ENCODE data around the gene CDH3. TPM values are rescaled to one million over a fixed set of nuclear protein-coding genes. Genes with fewer than 3 reads are reported as not detected.

The CDH3 gene
- total and polyA plus RNA-seq, 2 of the 13 experiments (the other 11 are each of a cell fraction or from before 2014, with no cell fraction given) = 0.11 TPM; not detected in 1

- no peak for TF ChIP-seq EEA1 (CRISPR knock-in tag; IDR thresholded peaks at IDR 0.05; ENCODE audit: borderline replicate concordance)
- no peak for TF ChIP-seq FLYWCH1 (CRISPR knock-in tag; IDR thresholded peaks at IDR 0.05)
- TF ChIP-seq MBD4 (IDR thresholded peaks at IDR 0.05; ENCODE audit: borderline replicate concordance, low read length) = no peak
- TF ChIP-seq SNAI1 (CRISPR knock-in tag; IDR thresholded peaks at IDR 0.05; ENCODE audit: borderline replicate concordance) = no peak
- no peak for TF ChIP-seq DPF2 (CRISPR knock-in tag; IDR thresholded peaks at IDR 0.05; ENCODE audit: borderline replicate concordance, low read depth)
- TF ChIP-seq RAD51 (IDR thresholded peaks at IDR 0.05; ENCODE audit: borderline replicate concordance) = no peak
- TF ChIP-seq ARHGAP35 (CRISPR knock-in tag; IDR thresholded peaks at IDR 0.05; ENCODE audit: borderline replicate concordance) = no peak
- TF ChIP-seq, protein P1, sequence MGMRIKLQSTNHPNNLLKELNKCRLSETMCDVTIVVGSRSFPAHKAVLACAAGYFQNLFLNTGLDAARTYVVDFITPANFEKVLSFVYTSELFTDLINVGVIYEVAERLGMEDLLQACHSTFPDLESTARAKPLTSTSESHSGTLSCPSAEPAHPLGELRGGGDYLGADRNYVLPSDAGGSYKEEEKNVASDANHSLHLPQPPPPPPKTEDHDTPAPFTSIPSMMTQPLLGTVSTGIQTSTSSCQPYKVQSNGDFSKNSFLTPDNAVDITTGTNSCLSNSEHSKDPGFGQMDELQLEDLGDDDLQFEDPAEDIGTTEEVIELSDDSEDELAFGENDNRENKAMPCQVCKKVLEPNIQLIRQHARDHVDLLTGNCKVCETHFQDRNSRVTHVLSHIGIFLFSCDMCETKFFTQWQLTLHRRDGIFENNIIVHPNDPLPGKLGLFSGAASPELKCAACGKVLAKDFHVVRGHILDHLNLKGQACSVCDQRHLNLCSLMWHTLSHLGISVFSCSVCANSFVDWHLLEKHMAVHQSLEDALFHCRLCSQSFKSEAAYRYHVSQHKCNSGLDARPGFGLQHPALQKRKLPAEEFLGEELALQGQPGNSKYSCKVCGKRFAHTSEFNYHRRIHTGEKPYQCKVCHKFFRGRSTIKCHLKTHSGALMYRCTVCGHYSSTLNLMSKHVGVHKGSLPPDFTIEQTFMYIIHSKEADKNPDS (CRISPR knock-in tag; IDR thresholded peaks at IDR 0.05) = no peak
- 0 out of 2 replicates have a peak, but pooled peaks have one; percentile 23 for TF ChIP-seq ETV6 (CRISPR knock-in tag; conservative IDR thresholded peaks at IDR 0.05)
- TF ChIP-seq HOXA5 (CRISPR knock-in tag; IDR thresholded peaks at IDR 0.05) = peak; percentile 53; the same call in 1 of the 2 replicates
- TF ChIP-seq, protein P2, sequence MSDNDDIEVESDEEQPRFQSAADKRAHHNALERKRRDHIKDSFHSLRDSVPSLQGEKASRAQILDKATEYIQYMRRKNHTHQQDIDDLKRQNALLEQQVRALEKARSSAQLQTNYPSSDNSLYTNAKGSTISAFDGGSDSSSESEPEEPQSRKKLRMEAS (IDR thresholded peaks at IDR 0.05) = peak; percentile 62
- TF ChIP-seq ZNF232 (CRISPR knock-in tag; IDR thresholded peaks at IDR 0.05; ENCODE audit: borderline replicate concordance) = no peak
- TF ChIP-seq ETV5 (CRISPR knock-in tag; IDR thresholded peaks at IDR 0.05; ENCODE audit: borderline replicate concordance) = peak; percentile 37; the same call in 1 of the 2 replicates
- no peak for TF ChIP-seq ZNF3 (CRISPR knock-in tag; IDR thresholded peaks at IDR 0.05)
- no peak for TF ChIP-seq SAP130 (CRISPR knock-in tag; IDR thresholded peaks at IDR 0.05; ENCODE audit: low read depth)
- TF ChIP-seq, protein P3, sequence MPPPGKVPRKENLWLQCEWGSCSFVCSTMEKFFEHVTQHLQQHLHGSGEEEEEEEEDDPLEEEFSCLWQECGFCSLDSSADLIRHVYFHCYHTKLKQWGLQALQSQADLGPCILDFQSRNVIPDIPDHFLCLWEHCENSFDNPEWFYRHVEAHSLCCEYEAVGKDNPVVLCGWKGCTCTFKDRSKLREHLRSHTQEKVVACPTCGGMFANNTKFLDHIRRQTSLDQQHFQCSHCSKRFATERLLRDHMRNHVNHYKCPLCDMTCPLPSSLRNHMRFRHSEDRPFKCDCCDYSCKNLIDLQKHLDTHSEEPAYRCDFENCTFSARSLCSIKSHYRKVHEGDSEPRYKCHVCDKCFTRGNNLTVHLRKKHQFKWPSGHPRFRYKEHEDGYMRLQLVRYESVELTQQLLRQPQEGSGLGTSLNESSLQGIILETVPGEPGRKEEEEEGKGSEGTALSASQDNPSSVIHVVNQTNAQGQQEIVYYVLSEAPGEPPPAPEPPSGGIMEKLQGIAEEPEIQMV (CRISPR knock-in tag; IDR thresholded peaks at IDR 0.05; ENCODE audit: low read depth) = no peak
- TF ChIP-seq ZBTB14 (CRISPR knock-in tag; IDR thresholded peaks at IDR 0.05) = no peak
- TF ChIP-seq, protein P4, sequence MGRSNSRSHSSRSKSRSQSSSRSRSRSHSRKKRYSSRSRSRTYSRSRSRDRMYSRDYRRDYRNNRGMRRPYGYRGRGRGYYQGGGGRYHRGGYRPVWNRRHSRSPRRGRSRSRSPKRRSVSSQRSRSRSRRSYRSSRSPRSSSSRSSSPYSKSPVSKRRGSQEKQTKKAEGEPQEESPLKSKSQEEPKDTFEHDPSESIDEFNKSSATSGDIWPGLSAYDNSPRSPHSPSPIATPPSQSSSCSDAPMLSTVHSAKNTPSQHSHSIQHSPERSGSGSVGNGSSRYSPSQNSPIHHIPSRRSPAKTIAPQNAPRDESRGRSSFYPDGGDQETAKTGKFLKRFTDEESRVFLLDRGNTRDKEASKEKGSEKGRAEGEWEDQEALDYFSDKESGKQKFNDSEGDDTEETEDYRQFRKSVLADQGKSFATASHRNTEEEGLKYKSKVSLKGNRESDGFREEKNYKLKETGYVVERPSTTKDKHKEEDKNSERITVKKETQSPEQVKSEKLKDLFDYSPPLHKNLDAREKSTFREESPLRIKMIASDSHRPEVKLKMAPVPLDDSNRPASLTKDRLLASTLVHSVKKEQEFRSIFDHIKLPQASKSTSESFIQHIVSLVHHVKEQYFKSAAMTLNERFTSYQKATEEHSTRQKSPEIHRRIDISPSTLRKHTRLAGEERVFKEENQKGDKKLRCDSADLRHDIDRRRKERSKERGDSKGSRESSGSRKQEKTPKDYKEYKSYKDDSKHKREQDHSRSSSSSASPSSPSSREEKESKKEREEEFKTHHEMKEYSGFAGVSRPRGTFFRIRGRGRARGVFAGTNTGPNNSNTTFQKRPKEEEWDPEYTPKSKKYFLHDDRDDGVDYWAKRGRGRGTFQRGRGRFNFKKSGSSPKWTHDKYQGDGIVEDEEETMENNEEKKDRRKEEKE (IDR thresholded peaks at IDR 0.05) = no peak
- peak; percentile 98 for TF ChIP-seq HNRNPL (IDR thresholded peaks at IDR 0.05; ENCODE audit: low read depth, low read length)
- TF ChIP-seq GABPB1 (CRISPR knock-in tag; IDR thresholded peaks at IDR 0.05) = peak; percentile 64; the same call in 1 of the 2 replicates
- no peak for TF ChIP-seq NCOA5 (CRISPR knock-in tag; IDR thresholded peaks at IDR 0.05)
- no peak for TF ChIP-seq JARID2 (CRISPR knock-in tag; IDR thresholded peaks at IDR 0.05; ENCODE audit: insufficient replicate concordance)
Observed at GRCh38 chr16:68737730-68738629, 92.9 kb downstream of the CDH3 start (continued).
